ENCODE measurements around the gene YES1.

The YES1 gene

DNA sequence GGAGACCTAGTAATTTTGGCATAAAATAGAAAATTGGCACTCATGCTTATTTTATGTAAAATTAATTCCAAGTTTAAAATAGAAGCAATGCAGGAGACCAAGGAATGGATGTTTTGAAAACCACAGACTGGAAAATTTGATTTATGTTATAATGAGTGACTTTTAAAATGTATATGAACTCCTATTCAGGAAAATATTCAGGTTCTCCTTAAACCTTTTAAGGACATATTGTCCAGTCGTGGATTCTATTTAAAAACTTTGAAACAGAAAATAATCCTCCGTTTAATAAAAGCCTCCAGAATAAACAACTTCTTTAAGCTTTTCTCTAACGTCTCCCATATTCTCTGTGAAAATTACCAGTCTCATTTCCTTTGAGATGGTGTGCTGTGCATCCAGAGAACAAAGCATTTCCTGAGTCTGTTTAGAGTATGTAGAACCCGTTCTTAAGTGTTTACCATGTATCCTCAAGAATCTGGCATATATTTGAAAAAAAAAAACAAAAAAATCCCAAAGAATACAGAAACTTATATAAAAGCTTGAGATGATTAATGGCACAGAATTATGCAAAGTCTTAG, 8.6 kb upstream of the YES1 start:
- intact Hi-C loops (cut with DNase I; ENCODE audit: low total_unique reads) = no loop called here

GRCh38 chr18:816869-817268, 4.8 kb upstream of the YES1 start:
- H3K36me3 ChIP-seq = no peaks in the 10 kb centered on the region
- H3K27me3 ChIP-seq = peaks cover 0 to 10% of the 10 kb centered on the region in 2 donors
- peaks cover 0 to 5% (median 2%) of the 10 kb centered on the region in 4 donors for H3K4me1 ChIP-seq
- intact Hi-C loops (cut with DNase I; ENCODE audit: low total_unique reads) = no loop called here
- no peak for TF ChIP-seq CTCF (IDR thresholded peaks at IDR 0.05)
- H3K27ac ChIP-seq = no peak overlapping the region
- DNase-seq = no peak
- no peak overlapping the region for H3K4me3 ChIP-seq
- H3K9me3 ChIP-seq = no peaks in the 10 kb centered on the region

More for the DNA sequence above, 8.6 kb upstream of the YES1 start:
- no peak for DNase-seq
- H3K4me3 ChIP-seq = no peak overlapping the region
- H3K27me3 ChIP-seq = peaks cover 0 to 10% of the 10 kb centered on the region in 2 donors
- no peaks in the 10 kb centered on the region for H3K4me1 ChIP-seq
- no peak overlapping the region for H3K27ac ChIP-seq
- no peak for TF ChIP-seq CTCF (IDR thresholded peaks at IDR 0.05)
- no peaks in the 10 kb centered on the region for H3K9me3 ChIP-seq
- no peaks in the 10 kb centered on the region for H3K36me3 ChIP-seq

- intact Hi-C loops (cut with DNase I; ENCODE audit: low total_unique reads) = no loop called here
- DNase-seq = no peak
- TF ChIP-seq CTCF (IDR thresholded peaks at IDR 0.05) = no peak
- no peaks in the 10 kb centered on the region for H3K36me3 ChIP-seq
- peaks cover 0 to 5% (median 2%) of the 10 kb centered on the region in 4 donors for H3K4me1 ChIP-seq
- H3K27ac ChIP-seq = no peak overlapping the region
- H3K9me3 ChIP-seq = no peaks in the 10 kb centered on the region
- H3K4me3 ChIP-seq = no peak overlapping the region
- H3K27me3 ChIP-seq = peaks cover 0 to 6% of the 10 kb centered on the region in 2 donors
Measured at GRCh38 chr18:816088-816653, 4.1 kb upstream of the YES1 start.

DNA sequence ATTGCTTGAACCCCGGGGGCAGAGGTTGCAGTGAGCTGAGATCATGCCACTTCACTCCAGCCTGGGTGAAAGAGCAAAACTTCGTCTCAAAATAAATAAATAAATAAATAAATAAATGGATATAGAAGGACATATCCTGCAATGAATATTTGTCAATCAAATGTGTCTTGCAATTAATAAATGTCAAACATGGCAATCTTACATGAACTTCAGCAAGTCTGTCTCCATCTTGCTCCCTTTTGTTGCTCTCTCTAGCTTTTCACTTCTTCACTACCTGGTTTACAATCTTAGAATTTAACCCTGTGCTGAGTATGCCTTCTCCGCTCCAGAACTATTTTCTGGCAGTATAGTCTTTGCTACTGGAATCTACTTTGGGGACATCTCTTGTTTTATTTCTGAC, 3.3 kb upstream of the YES1 start:
- intact Hi-C loops (cut with DNase I; ENCODE audit: low total_unique reads) = no loop called here
- no peak overlapping the region for H3K27ac ChIP-seq

DNA sequence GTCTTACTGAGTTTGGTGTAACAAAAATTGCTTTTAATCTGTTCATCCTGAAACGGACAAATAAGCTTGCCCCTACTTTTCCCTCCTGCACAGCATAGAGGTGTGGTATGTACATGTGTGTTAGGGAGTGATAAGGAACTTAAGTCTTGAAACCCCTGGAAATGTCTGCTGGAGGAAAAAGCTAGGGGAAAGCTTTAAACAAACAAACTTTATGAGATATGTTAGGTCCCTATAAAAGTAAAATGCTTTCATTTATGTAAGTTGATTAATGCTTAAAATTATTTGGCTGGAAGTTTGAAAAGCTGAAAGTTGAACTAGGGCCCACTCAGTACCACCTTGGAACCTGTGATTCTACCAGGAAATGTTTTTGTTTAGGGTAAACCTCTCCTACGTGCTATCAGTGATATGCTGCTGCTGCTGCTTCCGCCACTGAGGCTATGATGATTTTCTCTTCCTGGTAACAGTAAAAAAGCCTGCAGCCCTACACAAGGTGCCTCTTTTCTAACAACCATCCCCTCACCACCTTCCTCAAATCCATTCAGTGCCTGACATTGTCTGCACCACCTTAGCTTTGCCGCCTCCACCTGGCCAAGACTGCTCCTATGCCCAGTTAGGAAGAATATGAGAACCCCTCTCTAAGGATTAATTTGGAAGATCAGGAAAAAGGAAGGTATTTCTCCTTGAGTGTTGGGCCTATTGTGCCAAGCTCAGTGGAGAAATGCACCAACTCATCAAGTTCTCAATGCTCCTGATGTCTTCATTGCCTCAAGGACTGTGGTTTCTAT, 2.5 kb upstream of the YES1 start:
- no peaks in the 10 kb centered on the region for H3K9me3 ChIP-seq
- no peaks in the 10 kb centered on the region for H3K27me3 ChIP-seq
- no peak for TF ChIP-seq CTCF (IDR thresholded peaks at IDR 0.05)
- H3K4me3 ChIP-seq = no peak overlapping the region
- peaks cover 0 to 16% (median 2%) of the 10 kb centered on the region in 4 donors for H3K4me1 ChIP-seq
- H3K36me3 ChIP-seq = no peaks in the 10 kb centered on the region
- no peak overlapping the region for H3K27ac ChIP-seq
- no peak for DNase-seq
- intact Hi-C loops (cut with DNase I; ENCODE audit: low total_unique reads) = loop anchor here (5.0 kb wide), 1 partner anchor 102 kb away; the partner anchor contains the start of gene ENOSF1

More for the DNA sequence above, 3.3 kb upstream of the YES1 start:
- no peak for TF ChIP-seq CTCF (IDR thresholded peaks at IDR 0.05)
- Histone ChIP-seq H3K9me3 (no peaks in the 10 kb centered on the region), H3K27me3 (no peaks in the 10 kb centered on the region), H3K4me1 (peaks cover 0 to 12% (median 2%) of the 10 kb centered on the region in 4 donors), H3K36me3 (no peaks in the 10 kb centered on the region), H3K4me3 (no peak overlapping the region)
- no peak for DNase-seq

Data from tibial artery (tissue), 4 donors.